Measurements from ENCODE around the gene GYG2.
"Not testable (repeated sequence)": the region's sequence is repeated elsewhere in the genome, so short reads cannot be mapped to it uniquely, and the experiment has no call there.

GYG2 gene

GRCh38 chrX:2874222-2875135 lies 45.7 kb downstream of the GYG2 start:
- no peak for DNase-seq

DNA sequence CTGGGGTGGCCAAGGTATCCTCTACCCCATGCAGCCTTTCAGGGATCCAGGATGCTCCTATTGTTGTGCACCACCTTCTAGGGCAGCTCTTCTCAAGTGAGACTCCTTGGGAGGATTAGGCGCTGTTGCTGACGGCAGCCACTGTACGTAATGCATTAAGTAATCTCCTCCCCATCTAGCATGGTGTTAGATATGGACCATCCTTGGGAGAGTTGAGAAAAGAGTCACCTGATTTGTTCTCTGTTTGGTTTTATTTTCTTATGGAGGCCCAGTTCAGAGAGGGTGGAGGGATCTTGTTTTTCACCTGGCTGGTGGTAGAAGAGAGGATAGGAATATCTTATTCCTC lies 46.4 kb downstream of the GYG2 start:
- DNase-seq, result no peak

- DNase-seq, result no peak
Observed at GRCh38 chrX:2875798-2876399, 47.2 kb downstream of the GYG2 start.

DNA sequence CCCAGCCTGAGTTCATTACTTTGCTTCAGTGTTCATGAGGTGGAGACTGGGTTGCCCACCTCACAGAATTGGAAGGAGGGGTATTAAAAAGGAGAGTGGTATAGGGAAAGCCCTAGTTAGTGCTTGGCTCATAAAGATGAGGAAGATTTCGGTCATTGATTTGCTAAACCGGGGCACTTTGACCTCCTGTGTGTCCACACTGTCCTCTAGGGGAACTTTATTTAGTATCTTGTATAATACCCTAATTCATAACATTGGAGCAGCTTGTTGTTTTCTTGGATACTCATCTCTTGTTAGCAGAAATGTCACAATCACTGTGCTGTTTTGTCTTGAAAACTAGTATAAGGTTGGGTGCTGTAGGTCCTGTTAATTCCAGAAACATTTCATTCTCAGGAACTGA lies 49.8 kb downstream of the GYG2 start:
- DNase-seq, result no peak

DNA sequence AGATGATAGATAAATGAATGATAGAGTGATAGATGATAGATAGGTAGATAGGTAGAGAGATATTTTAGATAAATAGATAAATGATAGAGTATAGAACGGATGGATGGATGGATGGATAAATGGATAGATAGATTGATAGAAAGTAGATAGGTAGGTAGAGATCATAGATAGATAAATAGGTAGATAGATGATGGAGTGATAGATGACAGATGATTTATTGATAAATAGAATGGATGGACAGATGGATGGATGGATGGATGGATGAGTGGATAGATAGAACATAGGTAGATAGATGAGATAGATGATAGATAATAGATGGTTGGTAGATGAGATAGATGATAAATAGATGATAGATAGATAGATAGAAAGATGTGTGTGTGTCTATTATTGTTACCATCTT lies 50.9 kb downstream of the GYG2 start:
- DNase-seq, result no peak

- no peak for DNase-seq
Observed at GRCh38 chrX:2883770-2884169, 55.0 kb downstream of the GYG2 start.

GRCh38 chrX:2888309-2888708 lies 59.6 kb downstream of the GYG2 start:
- no peak for DNase-seq

- no peak for DNase-seq
Observed at GRCh38 chrX:2889045-2889605, 60.4 kb downstream of the GYG2 start.

GRCh38 chrX:2889706-2890490 lies 61.2 kb downstream of the GYG2 start:
- peak; percentile 26 for DNase-seq

GRCh38 chrX:2890536-2891460 lies 62.1 kb downstream of the GYG2 start:
- not testable (repeated sequence) for DNase-seq

- no peak for DNase-seq
Observed at GRCh38 chrX:2892816-2893215, 64.1 kb downstream of the GYG2 start.

GRCh38 chrX:2894885-2895292 lies 66.2 kb downstream of the GYG2 start:
- DNase-seq, result peak; percentile 25

GRCh38 chrX:2897311-2897689 lies 68.6 kb downstream of the GYG2 start:
- no peak for DNase-seq

DNA sequence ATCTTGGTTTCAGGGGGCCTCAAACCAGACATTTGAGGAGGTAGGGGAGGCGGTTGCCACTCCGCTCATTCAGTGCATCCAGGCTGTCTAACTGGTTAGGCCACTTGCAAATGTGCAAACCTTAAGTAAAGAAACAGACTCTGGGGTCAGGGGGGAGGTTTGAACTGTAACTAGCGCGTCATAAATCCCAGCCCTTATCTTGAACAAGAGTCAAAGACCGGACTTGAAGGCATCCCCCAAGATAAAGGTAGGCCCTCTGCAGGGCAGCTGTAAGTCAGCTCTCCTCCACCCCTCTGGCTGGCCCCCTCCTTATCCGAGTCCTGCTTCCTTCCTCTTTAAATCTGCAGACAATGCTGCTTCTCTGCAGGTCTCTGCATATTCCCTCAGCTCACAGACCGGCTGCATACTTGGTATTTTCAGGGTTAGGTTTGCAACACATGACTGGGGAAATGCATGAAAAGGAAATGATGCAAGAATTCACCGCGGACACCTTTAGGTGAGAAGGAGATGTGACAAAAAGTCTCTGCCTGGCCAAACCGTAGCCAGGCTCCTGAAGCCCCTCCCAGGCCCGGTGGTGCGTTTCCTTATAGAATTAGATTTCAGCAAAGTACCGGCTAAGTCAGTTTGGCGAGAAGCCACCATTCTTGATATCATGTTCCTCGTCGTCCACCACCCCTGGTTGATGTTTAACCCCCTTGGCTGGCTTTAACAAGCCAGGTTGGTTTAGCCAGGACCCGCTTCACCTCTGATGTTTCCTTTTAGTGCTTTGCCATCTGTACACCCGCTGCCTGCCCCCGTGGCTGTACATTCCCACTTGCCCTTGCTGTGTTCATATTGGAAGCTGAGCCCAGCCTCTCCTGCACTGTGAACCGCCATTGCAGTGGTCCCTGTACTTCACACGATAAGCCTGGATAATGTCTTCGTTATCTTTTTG lies 69.2 kb downstream of the GYG2 start:
- DNase-seq, result not testable (repeated sequence)

DNA sequence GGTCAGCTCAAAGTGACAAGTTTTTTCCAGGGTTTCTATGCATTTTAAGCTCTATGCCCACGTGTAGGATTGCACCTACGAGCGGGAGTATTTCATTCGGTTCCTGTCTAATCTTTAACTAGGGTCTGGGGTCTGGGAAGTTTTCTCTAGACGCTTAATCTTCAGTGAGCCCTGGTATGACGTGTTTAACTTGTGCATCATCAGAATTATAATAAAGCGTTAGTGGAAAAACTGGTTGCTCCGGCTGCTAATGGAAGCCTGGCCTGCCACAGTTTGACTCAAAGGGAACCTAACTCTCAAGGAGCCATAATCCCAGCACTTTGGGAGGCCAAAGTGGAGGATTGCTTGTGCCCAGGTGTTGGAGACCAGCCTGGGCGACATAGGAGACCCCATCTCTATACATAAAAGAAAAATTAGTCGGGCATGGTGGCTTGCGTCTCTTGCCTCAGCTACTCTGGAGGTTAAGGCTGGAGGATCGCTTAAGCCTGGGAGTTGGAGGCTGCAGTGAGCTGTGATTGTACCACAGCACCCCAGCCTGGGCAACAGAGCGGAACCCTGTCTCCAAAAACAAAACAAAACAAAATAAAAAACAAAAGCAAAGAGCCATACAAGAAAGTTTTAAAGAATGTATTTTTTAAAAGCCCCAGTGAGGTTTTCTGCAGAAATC lies 70.2 kb downstream of the GYG2 start:
- DNase-seq, result no peak

DNA sequence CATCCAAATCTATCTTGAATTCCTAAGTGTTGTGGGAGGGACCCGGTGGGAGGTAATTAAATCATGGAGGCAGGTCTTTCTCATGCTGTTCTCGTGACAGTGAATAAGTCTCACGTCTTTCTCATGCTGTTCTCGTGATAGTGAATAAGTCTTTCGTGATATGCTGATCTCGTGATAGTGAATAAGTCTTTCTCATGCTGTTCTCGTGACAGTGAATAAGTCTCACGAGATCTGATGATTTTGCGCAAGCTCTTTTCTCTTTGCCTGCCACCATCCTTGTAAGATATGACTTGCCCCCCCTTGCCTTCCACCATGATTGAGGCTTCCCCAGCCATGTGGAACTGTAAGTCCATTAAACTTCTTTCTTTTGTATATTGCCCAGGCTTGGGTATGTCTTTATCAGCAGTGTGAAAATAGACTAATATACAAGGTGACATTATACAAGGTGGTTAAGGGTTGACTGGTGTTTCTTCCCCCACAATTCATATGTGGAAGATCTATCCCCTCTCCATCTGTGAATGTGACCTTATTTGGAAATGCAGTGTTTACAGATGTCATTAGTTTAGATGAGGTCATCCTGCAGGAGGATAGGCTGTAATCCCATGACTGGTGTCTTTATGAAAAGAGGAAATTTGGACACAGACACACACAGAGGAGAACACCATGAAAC lies 72.8 kb downstream of the GYG2 start:
- DNase-seq, result no peak

GRCh38 chrX:2902841-2903240 lies 74.1 kb downstream of the GYG2 start:
- no peak for DNase-seq

DNA sequence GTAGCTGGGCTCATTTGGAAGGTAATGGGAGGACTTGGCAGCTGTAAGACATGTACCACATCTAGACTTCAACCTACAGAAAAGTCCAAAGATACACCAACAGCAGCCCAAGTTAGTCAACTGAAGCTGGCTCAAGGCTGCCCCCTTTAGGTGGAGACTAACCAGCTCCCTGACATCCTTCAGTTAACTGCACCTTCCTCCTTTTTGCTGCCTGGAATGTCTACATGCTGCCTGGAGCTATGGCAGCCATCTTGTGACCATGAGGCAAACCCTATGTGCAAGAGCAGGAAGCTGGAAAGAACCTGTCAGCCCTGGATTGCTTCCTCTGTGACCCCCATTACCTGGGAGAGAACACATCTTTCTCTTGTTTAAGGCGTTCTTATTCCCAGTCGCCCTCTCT lies 74.6 kb downstream of the GYG2 start:
- no peak for DNase-seq

DNA sequence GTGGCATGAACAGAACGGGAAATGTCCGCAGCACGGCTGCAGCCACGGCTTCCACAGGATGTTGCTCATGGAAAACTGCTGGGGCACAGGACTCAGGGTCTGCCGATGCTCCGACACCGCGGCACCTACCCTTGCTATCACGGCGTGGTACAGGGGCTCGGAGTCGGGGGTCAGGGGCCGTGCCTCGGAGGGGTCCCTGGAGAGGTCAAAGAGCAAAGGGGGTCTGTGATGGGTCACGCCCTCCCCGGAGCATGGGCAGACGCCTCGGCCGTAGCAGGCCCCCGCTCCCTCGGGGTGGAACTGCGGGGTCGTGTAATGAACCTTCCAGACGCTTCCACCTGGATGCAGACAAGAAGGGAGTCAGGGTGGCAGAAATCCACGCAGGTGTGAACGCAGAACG lies 78.6 kb downstream of the GYG2 start:
- DNase-seq, result no peak

DNA sequence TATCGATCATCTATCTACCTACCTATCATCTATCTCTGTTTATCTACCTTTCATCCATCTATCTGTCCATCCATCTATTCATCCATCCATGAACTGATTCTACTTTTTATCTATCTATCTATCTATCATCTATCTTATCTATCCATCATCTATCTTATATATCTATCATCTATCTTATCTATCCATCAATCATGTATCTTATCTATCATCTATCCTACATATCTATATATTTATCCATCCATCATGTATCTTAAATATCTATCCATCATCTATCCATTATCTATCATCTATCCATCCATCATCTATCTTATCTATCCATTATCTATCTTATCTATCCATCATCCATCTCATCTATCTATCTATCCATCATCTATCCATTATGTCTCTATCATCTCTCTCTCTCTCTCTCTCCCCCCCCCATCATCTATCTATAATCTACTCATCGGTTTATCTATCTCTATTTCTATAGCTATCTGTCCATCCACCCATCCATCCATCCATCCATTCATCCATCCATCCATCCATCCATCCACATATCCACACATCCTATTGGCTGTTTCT lies 79.5 kb downstream of the GYG2 start:
- DNase-seq, result no peak

Data from NCI-H2227 treated with DMSO at 0.1 percent for 48 hours (cell line).